T-helper 1 cell treated with Interleukin-12 subunit alpha and Interleukin-12 subunit beta and Interleukin-4 antibody, amounts not matched to agents 30 μg/mL and 1 μg/mL, for 36 hours (primary cell): ENCODE measurements around the gene FER1L5.

Experiments
- H3K27ac Mint-ChIP-seq: one replicate; pipeline ENCODE4 v1.8.0; 2021; ENCODE audit warnings: mild to moderate bottlenecking, mixed read lengths
- H3K27me3 Mint-ChIP-seq: one replicate; pipeline ENCODE4 v1.8.0; 2021; ENCODE audit warnings: low read depth, mixed read lengths
- H3K36me3 Mint-ChIP-seq: one replicate; pipeline ENCODE4 v1.8.0; 2021; ENCODE audit warnings: low read depth, mixed read lengths
- H3K4me1 Mint-ChIP-seq: one replicate; pipeline ENCODE4 v1.8.0; 2021; ENCODE audit warnings: low read depth, mixed read lengths
- H3K4me3 Mint-ChIP-seq: one replicate; pipeline ENCODE4 v1.8.0; 2021; ENCODE audit warnings: mild to moderate bottlenecking, moderate library complexity, mixed read lengths
- H3K9me3 Mint-ChIP-seq: one replicate; pipeline ENCODE4 v1.8.0; 2021; ENCODE audit warnings: mixed read lengths

Gene FER1L5

GRCh38 chr2:96622544-96622943 is 20.0 kb upstream of the FER1L5 start:
- Mint-ChIP-seq H3K27me3 (no peaks in the 10 kb centered on the region), H3K9me3 (no peaks in the 10 kb centered on the region), H3K4me3 (no peak overlapping the region), H3K27ac (no peak overlapping the region), H3K4me1 (peaks cover 20% of the 10 kb centered on the region), H3K36me3 (peaks cover 29% of the 10 kb centered on the region)

- Mint-ChIP-seq H3K27ac (no peak overlapping the region), H3K36me3 (peaks cover 34% of the 10 kb centered on the region)
Measured at GRCh38 chr2:96623116-96623515, 19.4 kb upstream of the FER1L5 start.

DNA sequence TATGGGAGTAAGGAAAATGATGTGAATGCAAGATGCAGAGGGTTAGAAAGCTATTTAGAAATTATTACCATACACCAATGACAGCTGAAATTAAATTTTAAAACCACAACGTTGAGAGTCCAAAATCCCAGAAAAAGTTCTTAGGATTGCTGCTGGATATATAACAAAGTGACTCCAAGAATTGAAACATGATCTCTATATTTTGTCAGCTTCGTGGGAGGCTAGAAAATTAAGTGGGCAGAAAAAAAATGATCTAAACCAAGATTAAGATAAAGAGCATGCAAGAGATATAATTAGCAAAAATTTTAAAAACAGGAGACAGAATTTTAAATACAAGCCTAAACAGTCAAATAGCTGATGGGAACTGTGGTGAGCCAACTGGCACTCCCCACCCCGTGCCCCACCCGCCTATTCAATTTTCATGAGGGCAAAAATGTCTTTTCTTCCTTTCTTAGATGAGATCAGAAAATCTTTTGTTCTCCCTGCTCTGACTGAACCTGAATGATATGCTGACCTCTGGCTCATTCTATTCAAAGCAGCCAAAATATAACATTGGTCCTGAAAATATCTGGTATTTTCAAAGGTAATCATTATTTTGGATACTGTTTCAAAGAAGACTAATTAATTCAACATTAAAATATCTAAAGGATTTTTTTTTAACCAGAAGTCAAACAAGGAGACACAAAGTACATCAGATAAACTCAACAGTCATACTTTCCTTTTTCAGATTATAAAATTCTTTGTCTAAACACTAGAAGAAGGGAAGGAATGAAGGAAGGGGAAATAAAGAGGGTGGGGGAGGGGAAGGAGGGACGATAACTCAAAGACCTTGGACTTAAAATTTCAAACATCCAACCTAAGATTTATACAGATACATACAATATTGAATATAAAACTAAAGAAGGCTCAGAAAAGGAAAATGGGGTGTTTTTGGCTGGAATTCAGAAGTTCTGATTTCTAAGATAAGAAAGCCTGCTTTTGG is 16.7 kb upstream of the FER1L5 start:
- Mint-ChIP-seq H3K4me1 (peaks cover 16% of the 10 kb centered on the region), H3K27me3 (no peaks in the 10 kb centered on the region), H3K9me3 (no peaks in the 10 kb centered on the region), H3K36me3 (peaks cover 42% of the 10 kb centered on the region), H3K27ac (no peak overlapping the region), H3K4me3 (no peak overlapping the region)

More at GRCh38 chr2:96623116-96623515, 19.4 kb upstream of the FER1L5 start:
- Mint-ChIP-seq H3K4me1 (peaks cover 23% of the 10 kb centered on the region), H3K27me3 (no peaks in the 10 kb centered on the region), H3K9me3 (no peaks in the 10 kb centered on the region), H3K4me3 (no peak overlapping the region)

GRCh38 chr2:96626553-96626942 is 16.0 kb upstream of the FER1L5 start:
- no peaks in the 10 kb centered on the region for H3K9me3 Mint-ChIP-seq
- peaks cover 46% of the 10 kb centered on the region for H3K36me3 Mint-ChIP-seq
- no peak overlapping the region for H3K27ac Mint-ChIP-seq
- H3K4me1 Mint-ChIP-seq = peaks cover 16% of the 10 kb centered on the region
- H3K4me3 Mint-ChIP-seq = no peak overlapping the region
- no peaks in the 10 kb centered on the region for H3K27me3 Mint-ChIP-seq

- Mint-ChIP-seq H3K27ac (no peak overlapping the region), H3K27me3 (no peaks in the 10 kb centered on the region), H3K9me3 (no peaks in the 10 kb centered on the region), H3K4me3 (no peak overlapping the region), H3K4me1 (peaks cover 41% of the 10 kb centered on the region), H3K36me3 (peaks cover 52% of the 10 kb centered on the region)
Measured at GRCh38 chr2:96631804-96632435, 10.6 kb upstream of the FER1L5 start.

- peaks cover 40% of the 10 kb centered on the region for H3K4me1 Mint-ChIP-seq
- no peak overlapping the region for H3K4me3 Mint-ChIP-seq
- H3K27ac Mint-ChIP-seq = no peak overlapping the region
- no peaks in the 10 kb centered on the region for H3K27me3 Mint-ChIP-seq
- H3K36me3 Mint-ChIP-seq = peaks cover 42% of the 10 kb centered on the region
- H3K9me3 Mint-ChIP-seq = no peaks in the 10 kb centered on the region
Measured at GRCh38 chr2:96633641-96634040, 8.9 kb upstream of the FER1L5 start.

GRCh38 chr2:96636551-96637171 is 5.9 kb upstream of the FER1L5 start:
- H3K4me1 Mint-ChIP-seq = peaks cover 43% of the 10 kb centered on the region
- H3K27ac Mint-ChIP-seq = peak overlapping the region; percentile 94
- H3K27me3 Mint-ChIP-seq = peaks cover 15% of the 10 kb centered on the region
- H3K9me3 Mint-ChIP-seq = no peaks in the 10 kb centered on the region
- peaks cover 24% of the 10 kb centered on the region for H3K36me3 Mint-ChIP-seq
- peak overlapping the region; percentile 92 for H3K4me3 Mint-ChIP-seq

DNA sequence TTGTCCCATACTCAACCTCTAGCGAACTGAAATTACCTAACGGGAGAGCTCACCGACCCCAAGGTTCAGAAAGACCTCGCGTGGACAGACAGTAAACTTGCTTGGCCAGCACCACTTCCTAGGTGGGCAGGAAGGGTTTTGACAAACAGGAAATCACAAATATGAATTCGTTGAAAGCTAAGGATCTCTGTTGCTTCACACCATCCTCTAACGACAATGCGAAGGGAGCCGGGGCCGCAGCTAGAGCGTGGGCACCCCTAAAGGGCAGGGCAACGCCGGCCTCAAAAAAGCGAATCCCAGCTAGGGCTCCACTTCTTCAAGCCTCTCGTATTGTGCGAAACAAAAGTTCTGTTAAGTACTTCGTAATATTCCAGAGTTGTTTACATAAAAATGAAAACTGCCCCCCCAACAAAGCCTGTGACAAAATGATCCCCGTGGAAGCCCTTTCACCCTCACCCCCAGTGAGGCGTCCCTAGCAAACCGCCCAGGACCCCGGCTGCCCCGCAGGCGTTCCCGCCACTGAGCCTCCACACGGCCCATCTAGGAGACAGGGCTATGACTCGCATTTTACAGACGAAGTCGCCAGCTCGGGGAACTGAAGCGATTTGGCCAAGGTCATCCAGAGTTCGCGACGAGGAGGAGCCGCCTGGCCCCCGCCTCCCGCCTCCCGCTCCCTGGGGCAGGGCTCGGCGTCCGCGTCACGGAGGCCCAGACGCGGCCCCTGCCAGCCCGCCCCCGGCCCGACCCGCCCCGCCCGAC is 5.0 kb upstream of the FER1L5 start:
- peaks cover 20% of the 10 kb centered on the region for H3K36me3 Mint-ChIP-seq
- H3K27ac Mint-ChIP-seq = peak overlapping the region; percentile 94
- no peaks in the 10 kb centered on the region for H3K9me3 Mint-ChIP-seq
- H3K4me1 Mint-ChIP-seq = peaks cover 40% of the 10 kb centered on the region
- H3K4me3 Mint-ChIP-seq = peak overlapping the region; percentile 92
- peaks cover 15% of the 10 kb centered on the region for H3K27me3 Mint-ChIP-seq

DNA sequence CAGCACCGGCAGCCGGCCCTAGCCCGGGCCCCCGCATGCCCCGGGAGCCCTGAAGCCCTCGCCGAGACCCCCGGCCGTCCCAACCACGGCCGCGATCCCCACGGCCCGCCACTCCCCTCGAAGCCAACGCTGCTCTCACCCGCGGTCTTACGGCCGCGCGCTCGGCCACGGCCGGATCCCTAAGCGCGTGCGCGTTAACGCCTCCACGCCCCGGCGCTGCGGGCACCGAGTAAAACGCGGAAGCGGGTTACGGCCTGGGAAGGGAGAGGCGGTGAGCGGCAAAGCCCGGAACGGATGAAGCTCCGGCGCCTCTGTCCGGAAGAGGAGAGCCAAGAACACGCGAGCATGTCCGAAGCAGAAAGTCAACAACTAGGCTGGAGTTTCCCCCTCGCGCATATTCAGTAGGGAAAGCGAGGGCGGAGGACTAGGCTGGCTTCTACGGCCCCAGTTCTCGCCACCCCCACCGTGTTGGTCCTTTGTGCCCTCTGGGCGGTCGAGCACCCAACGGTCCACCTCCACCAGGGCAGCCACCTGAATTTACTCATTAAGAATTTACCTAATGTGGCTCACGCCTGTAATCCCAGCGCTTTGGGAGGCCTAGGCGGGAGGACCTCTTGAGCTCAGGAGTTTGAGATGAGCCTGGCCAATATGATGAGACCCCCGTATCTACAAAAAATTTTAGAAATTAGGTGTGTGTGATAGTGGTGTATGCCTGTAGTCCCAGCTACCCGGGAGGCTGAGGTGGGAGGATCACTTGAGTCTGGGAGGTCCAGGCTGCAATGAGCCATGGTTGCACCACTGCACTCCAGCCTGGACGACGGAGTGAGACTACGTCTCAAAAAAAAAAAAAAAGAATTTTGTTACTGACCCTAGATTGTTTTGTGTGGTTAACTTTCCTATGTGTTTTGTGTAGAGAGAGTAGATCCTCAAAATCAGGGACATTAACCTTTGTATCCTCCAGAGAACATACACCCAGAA is 4.1 kb upstream of the FER1L5 start, which contains the start of gene KANSL3:
Gene KANSL3 (minus strand): TSS at position 169 of the 978 bp plus-strand sequence. CDS start 1,177 bp downstream, outside the sequence.
- peaks cover 38% of the 10 kb centered on the region for H3K4me1 Mint-ChIP-seq

GRCh38 chr2:96647681-96648080 is 5.1 kb downstream of the FER1L5 start:
- no peak overlapping the region for H3K4me3 Mint-ChIP-seq
- H3K27me3 Mint-ChIP-seq = peaks cover 4% of the 10 kb centered on the region
- no peaks in the 10 kb centered on the region for H3K36me3 Mint-ChIP-seq
- no peak overlapping the region for H3K27ac Mint-ChIP-seq
- no peaks in the 10 kb centered on the region for H3K9me3 Mint-ChIP-seq
- H3K4me1 Mint-ChIP-seq = no peaks in the 10 kb centered on the region

More for the DNA sequence above, 4.1 kb upstream of the FER1L5 start, which contains the start of gene KANSL3:
- peaks cover 20% of the 10 kb centered on the region for H3K36me3 Mint-ChIP-seq
- H3K4me3 Mint-ChIP-seq = peak within 1 kb of the TSS; percentile 92
- no peaks in the 10 kb centered on the region for H3K9me3 Mint-ChIP-seq
- peaks cover 15% of the 10 kb centered on the region for H3K27me3 Mint-ChIP-seq
- peak within 1 kb of the TSS; percentile 94 for H3K27ac Mint-ChIP-seq

DNA sequence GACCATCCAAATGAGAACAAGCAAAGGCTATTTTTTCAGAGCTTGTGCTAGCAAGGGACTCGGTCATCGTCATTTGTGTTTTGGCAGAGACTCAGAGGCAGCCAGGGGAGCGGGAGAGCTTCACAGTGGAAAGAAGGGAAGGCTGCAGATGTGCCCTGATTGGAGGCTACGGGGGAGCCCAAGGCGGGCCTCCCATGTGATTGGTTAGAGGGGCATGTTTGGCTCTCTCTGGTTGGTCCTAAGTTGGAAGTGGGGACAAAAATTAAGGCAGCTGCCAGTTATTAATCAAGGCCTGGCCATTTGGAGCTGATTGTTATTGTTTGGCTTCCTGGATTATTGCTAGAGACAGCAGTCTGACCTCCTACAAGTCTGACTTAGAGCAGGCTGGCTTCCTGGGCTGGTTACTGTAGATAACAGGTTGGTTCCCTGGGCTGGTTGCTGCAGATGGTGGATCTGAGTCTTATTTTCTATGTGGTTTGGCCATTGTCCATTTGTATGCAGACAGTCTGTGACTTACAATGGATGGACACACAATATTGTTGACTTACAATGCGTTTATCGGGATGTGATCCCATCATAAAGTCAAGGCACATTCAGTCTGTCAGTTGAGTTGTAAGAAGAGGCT is 5.9 kb downstream of the FER1L5 start:
- peaks cover 4% of the 10 kb centered on the region for H3K27me3 Mint-ChIP-seq
- H3K4me3 Mint-ChIP-seq = no peak overlapping the region
- no peaks in the 10 kb centered on the region for H3K9me3 Mint-ChIP-seq
- H3K4me1 Mint-ChIP-seq = no peaks in the 10 kb centered on the region
- no peak overlapping the region for H3K27ac Mint-ChIP-seq
- no peaks in the 10 kb centered on the region for H3K36me3 Mint-ChIP-seq

GRCh38 chr2:96649342-96649741 is 6.8 kb downstream of the FER1L5 start:
- no peak overlapping the region for H3K27ac Mint-ChIP-seq
- peaks cover 4% of the 10 kb centered on the region for H3K27me3 Mint-ChIP-seq
- no peaks in the 10 kb centered on the region for H3K9me3 Mint-ChIP-seq
- no peak overlapping the region for H3K4me3 Mint-ChIP-seq
- H3K4me1 Mint-ChIP-seq = no peaks in the 10 kb centered on the region
- no peaks in the 10 kb centered on the region for H3K36me3 Mint-ChIP-seq

GRCh38 chr2:96651793-96652192 is 9.2 kb downstream of the FER1L5 start:
- no peak overlapping the region for H3K27ac Mint-ChIP-seq
- no peaks in the 10 kb centered on the region for H3K36me3 Mint-ChIP-seq
- no peaks in the 10 kb centered on the region for H3K4me1 Mint-ChIP-seq
- H3K9me3 Mint-ChIP-seq = no peaks in the 10 kb centered on the region
- H3K4me3 Mint-ChIP-seq = no peak overlapping the region
- peaks cover 8% of the 10 kb centered on the region for H3K27me3 Mint-ChIP-seq
